Epithelial cell of esophagus (primary cell): ENCODE results near the gene CLCN2.

Source experiments
- DNase-seq: peaks from one replicate; pipeline ENCODE4 v3.0.0; 2010; ENCODE audit warnings: low read depth
- H3K4me3 ChIP-seq: 2 replicates; pipeline ENCODE4 v1.5.1; 2011; ENCODE audit warnings: mild to moderate bottlenecking, low read length, control low read depth
- CTCF ChIP-seq: IDR thresholded peaks from 2 replicates; pipeline ENCODE4 v1.5.1; 2011; ENCODE audit warnings: low read depth, mild to moderate bottlenecking, low read length, control low read depth, inconsistent platforms; ENCODE audit not compliant: insufficient read depth; ENCODE audit errors: missing control alignments

CLCN2 gene

GRCh38 chr3:184305577-184305976 lies 55.8 kb downstream of the CLCN2 start:
- no peak overlapping the region for H3K4me3 ChIP-seq
- peak; percentile 54 for TF ChIP-seq CTCF
- DNase-seq = peak; percentile 29

- peak; percentile 79 for DNase-seq
- peak overlapping the region; percentile 93 for H3K4me3 ChIP-seq
- TF ChIP-seq CTCF = no peak
Observed at GRCh38 chr3:184300378-184300720, 61.1 kb downstream of the CLCN2 start.

GRCh38 chr3:184299488-184300377 lies 61.7 kb downstream of the CLCN2 start:
- H3K4me3 ChIP-seq = peak overlapping the region; percentile 93
- peak; percentile 69 for DNase-seq
- TF ChIP-seq CTCF = no peak

GRCh38 chr3:184298759-184299487 lies 62.5 kb downstream of the CLCN2 start, which contains the start of gene PSMD2:
TSS of gene PSMD2 (plus strand) at chr3:184299241. CDS start at chr3:184299267, 26 bp downstream.
- peak; percentile 97 for DNase-seq
- peak within 1 kb of the TSS; percentile 93 for H3K4me3 ChIP-seq
- no peak for TF ChIP-seq CTCF

GRCh38 chr3:184296616-184297015 lies 64.8 kb downstream of the CLCN2 start:
- no peak for DNase-seq
- H3K4me3 ChIP-seq = no peak overlapping the region
- no peak for TF ChIP-seq CTCF
